NCI-H345 treated with DMSO at 0.1 percent for 48 hours (cell line): ENCODE measurements around the gene DRAP1.

Experiments used
- DNase-seq: peaks from one replicate; lab custom pipeline; 2025; ENCODE audit not compliant: unreplicated experiment; lab: John Stamatoyannopoulos, UW

DRAP1 gene

DNA sequence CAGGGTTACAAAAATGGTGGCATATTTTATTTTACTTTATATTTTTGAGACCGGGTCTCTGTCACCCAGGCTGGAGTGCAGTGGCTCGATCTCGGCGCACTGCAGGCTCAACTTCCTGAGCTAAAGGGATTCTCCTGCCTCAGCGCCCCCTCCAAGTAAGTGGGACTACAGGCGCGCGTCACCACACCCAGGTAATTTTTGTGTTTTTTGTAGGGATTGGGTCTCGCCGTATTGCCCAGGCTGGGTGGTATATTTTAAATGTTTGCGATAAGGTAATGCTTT, 18.4 kb upstream of the DRAP1 start:
- no peak for DNase-seq

DNA sequence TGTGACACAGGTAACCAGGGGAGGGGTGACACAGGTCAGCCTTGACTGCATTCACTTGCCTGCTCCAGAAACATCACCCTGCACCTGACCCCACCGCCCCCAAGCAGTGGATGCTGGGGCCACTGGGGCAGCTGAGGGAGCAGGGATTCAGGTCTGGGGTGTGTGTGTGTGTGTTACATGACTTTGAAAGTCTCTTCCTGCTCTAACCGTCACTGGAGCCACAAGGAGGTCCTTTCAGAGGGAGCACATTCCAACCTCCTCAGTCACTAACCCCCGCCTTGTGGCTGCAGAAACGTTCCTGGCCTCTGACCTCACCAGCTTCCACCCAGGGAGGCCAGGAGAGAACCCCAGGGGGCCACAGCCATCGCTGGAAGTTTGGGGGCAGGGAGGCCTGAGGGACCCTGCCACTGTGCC, 16.2 kb upstream of the DRAP1 start:
- no peak for DNase-seq

DNA sequence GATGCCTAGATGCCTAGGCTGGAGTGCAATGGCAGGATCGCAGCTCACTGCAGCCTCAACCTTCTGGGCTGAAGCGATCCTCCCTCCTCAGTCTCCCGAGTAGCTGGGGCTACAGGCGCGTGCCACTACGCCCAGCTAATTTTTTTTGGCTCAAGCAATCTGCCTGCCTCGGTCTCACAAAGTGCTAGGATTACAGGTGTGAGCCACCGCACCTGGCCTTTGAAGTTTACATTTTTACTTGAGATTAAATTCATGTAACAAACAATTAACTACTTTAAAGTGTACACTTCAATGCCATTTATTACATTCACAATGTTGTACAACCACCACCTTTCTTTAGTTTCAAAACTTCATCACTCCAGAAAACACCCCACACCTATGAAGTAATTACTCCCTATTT, 15.5 kb upstream of the DRAP1 start:
- DNase-seq, result no peak

DNA sequence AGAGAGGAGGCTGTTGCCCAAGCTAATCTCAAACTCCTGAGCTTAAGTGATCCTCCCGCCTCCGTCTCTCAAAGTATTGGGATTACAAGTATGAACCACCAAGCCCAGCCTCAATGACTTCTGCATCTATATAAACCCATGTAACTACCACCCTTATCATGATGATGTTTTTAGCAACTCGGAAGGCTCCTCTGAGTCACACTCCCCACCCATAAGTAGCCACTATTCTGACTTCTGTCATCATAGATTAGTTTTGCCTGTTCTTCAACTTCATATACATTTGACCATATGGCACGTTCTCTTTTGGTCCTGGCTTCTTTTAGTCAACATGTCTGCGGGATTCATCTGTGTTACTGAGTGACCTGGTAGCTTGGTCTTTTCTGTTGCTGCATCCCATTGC, 12.6 kb upstream of the DRAP1 start:
- no peak for DNase-seq

DNA sequence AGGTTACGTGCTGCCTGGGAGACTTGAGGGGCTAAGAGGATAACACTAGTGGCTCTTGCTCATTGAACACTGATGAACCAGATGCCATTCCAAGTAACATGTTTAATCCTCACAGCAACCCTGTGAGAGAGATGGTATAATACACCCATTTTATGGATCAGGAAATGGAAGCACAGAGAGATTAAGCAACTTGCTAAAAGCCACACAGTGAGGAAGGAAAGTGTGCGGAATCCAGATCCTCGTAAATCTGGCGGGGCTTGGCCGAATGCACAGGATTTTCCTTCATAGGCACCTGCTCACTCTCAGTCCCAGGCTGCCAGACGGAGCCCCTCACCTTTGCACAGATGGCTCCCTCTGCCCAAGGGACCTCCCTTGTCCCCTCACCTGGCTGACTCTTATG, 11.3 kb upstream of the DRAP1 start:
- no peak for DNase-seq

DNA sequence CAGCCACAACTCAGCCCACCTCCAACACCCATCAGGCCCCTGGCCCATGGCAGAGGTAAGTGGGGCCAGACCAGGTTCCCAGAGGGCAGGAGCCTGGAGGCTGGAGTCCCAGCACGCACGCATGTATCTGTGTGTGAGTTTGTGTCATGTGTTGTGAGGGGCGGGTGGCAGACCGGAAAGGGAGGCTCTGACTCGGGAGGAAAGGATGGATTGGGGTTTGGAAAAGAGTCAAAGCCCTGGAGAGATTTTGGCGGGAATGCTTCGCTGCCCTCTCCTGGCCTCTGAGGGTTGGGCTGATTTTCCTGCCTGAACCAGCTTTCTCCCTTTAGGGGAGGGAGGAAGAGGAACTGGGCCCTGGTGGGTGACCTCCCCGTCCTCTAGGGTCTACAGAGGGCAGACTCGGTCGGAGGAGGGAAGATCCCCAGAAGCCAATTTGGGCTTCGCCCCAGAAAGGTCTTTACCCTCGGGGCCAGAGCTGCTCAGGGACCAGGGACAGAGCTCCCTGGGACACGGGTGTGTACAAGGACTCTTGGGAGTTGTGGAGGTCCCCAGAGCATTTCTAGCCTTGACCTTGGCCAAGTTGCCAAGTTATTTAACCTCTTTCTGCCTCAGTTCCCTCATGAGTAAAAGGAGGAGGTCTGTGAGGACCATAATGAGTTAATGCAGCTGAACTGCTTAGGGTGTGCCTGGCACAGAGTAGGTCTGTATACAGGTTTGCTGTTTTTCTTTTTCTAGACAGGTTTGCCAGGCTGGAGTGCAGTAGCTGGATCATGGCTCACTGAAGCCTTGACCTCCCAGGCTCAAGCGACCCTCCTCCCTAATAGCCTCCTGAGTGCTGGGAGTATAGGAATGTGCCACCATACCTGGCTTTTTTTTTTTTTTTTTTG, 7.3 kb upstream of the DRAP1 start:
- no peak for DNase-seq

DNA sequence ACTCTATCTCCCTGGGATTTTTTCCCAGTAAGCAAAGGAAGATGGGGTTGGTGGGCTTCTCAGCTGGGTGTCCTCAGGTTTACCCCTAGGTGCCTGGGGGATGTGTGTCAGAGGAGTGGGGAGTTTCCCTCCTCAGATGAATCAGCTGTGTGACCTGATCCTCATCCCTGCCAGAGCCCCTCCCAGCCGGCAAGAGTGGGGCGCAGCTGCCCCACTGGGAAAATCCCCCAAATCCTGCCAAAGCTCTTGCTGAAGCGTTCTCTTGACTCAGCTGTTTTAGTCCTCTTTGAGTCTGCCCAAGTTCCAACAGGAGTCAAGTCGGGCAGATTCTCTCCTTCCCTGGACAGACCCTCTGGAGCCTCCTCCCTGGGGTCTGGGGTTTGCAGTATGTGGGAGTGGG, 6.4 kb upstream of the DRAP1 start:
- no peak for DNase-seq

DNA sequence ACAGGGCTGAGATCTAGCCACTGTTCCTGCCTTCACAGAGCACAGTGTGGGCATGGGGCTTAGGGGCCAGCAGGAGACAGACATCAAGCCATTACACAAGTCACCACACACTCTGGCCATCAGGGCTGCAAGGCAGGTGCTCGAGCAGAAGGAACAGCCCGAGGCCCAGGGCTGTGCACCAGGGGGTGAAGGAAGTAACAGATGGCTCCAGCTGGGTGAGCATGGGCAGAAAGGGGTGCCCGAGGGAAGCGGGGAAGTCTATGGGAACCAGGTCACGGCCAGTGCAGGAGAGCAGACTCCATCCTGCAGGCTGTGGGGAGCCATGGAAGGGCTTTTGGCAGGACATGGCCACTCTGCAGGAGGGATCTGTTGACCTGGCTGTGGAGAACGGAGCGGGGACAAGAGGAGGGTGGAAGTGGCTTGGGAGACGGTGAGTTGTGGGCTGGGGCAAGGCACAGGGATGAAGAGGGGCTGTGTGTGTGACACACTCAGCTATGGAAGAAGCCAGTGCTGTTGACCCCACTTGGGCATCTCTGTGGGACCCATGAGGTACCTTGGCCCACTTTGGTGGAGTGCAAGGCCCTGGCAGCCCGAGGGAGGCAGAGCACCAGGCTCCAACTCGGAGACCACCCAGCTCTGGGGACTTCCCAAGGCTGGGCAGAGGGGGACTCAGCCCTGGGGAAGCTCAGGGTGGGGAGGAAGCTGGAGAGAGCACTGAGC, 4.0 kb upstream of the DRAP1 start:
- DNase-seq, result no peak

DNA sequence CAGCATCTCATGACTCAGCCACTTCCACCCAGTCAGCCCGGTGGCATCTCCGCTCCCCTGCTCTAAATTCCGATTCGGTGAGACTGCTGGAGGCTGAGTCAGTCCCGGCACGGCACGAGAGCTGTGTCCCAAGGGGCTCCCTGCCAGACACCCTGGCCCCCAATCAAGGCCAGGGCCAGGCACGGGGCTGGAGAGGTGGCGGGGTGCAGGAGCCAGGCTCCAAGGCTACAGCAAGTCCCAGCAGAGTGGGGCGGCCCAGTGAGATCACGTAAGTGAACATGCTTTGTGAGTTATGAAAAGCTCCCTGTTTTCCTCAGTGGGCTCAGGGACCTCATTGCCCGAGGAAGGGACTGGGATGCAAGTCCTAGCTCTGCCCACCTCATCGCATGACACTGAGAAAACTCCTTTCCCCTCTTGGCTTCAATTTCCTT, 3.4 kb upstream of the DRAP1 start:
- no peak for DNase-seq

DNA sequence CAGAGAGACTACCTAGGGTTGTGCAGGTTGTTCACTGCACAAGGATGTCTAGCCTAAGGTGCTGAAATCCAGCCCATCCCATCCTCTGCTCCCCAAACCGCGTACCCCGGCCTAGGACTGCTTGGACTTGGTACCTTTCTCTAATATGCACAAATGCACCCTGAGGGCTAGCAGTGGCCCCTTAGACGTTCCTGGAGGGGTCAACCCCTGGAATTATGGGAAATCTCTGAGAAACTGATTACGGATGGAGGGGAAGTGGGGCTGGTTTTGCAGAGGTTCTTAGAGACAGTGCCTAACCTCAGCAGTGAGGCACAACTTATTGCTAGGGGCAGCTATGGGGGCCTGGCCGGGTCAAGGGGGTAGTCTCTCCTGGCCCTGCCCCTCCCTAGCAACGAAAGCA, 2.8 kb upstream of the DRAP1 start:
- no peak for DNase-seq

DNA sequence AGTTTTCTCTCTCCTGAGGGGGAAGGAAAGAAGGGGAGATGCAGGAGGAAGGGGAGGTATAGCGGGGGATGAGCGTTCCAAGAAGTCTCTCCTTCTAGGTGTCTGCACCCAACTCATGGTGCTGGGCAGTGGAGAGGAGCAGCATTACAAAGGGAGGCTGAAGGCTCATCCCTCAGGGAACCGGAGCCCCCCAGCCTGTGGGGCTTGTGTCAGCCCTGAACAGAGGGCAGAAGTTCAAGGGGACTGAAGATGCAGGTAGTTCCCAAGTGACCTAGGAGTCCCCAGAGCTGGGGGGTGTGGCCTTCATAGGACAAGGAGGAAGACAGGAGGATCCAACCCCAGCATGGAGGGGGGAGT, 2.2 kb upstream of the DRAP1 start:
- DNase-seq, result no peak

DNA sequence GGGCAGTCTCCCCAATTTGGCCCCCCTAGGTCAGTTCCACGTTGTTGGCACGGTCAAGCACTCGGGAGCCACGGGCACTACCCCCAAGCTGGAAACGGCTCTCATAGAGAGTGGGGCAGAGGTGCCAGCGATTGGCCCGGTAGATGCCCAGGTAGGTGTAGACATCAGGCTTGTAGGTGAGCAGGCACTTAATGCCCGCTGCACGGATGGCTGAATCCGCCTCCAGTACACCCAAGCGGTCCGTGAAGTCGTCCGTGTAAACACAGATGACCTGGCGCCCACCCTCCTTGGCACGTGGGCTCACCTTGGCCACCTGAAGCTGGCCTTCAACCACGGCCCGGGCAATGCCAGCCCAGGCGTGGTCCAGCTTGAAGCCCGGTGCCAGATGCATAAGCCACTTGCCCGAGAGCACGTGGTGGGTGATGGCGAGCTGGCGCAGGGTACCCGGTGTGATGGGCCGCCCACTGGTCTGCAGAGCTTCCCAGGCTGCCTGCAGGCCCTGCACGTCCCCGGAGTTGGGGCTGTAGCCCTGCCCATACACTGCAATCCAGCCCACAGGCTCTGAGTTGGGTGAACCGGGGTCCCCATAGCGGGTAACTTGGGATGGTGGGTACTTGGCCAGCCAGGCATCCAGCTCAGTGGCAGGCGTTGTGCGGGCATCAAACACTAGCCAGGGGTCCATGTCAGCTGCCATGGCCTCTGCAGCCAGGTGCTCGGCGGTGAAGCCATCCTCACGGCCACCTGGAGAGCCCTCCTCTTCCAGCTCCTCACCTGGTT, 1.6 kb upstream of the DRAP1 start:
- no peak for DNase-seq

DNA sequence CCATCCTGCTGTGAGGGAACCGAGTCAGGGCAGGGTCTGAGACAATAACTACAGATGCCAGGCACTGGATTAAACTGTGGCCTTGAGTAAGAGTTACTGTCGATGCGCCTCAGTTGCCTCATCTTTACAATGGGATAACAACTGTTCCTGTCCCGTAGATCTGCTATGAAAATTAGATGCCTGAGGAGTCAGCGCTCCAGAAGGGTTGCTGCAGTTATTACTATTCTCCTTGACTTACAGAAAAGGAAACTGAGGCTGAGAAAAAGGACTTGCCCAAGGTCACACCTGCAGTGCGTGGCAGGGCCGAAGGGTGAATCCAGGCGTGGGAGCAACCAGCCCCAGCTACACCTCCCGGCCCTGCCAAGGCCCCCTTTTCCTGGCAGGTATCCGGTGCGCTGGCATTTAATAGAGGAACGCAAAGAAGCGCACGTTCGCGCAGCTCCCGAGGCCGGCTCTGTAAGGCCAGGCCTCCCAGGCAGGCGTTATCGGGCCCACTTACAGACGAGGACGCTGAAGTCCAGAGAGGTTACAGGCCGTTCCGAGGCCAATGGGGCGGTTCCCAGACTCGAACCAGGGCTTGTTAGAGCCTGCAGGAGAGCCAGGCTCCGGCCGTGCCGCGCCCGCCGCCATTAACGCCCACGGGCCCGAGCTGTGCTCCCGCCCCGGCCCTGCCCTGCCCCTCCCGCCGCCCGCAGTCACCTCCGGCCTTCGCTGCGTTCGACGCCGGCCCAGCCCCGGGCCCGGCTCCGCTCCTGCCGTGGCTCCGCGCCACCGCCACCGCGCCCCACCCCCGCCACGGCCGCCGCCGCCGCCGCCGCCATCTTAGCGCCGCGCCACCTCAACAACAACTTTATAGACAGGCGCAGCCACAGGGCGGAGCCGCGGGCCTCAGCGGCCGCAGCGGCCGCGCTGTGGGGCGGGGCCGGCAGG, 750 bp upstream of the DRAP1 start, which contains the start of gene C11orf68:
TSS of gene C11orf68 (minus strand) at position 852 of the 930 bp plus-strand sequence. CDS start at position 821, 31 bp downstream.
- no peak for DNase-seq

DNA sequence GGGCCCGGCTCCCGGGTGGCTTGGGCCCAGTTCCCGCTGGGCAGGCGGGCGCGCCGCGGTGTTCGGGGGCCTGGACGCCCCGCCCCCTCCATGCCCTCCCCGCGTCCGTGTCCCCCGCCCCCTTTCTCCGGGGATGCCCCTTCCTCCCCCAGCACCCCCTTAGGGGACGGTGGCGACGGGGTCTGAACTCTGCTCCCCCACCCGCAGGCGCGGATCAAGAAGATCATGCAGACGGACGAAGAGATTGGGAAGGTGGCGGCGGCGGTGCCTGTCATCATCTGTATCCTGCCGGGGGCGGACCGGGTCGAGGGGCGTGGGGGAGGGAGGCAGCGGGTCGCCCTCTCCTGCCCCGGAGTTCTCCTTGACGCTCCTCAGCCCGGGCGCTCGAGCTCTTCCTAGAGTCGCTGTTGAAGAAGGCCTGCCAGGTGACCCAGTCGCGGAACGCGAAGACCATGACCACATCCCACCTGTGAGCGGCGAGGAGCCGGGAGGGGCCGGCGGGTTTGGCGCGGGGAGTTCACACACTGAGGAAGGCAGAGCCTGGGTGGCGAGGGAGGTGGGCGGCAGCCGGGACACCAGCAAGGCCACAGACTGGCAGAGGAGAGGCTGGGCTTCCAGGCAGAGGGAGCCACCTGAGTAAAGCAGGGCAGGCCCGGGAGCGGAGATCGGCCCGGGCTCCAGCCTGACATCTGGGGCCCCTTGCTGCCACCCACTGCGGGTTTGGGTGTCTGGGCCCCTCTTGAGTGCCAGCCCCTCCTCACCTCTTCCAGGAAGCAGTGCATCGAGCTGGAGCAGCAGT, 546 bp downstream of the DRAP1 start:
- no peak for DNase-seq

DNA sequence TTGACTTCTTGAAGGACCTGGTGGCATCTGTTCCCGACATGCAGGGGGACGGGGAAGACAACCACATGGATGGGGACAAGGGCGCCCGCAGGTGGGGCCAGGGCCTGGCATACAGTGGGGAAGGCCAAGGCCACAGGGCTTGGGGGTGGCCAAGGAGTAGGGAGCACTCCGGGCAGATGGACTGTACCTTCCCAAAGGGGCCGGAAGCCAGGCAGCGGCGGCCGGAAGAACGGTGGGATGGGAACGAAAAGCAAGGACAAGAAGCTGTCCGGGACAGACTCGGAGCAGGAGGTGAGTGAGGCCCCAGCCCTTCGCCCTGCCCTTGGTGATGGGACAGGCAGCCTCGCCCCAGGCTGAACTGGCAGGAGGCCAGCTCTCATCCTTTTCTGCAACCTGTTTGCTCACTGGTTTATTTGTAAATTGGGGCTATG, 1.2 kb downstream of the DRAP1 start:
- no peak for DNase-seq

DNA sequence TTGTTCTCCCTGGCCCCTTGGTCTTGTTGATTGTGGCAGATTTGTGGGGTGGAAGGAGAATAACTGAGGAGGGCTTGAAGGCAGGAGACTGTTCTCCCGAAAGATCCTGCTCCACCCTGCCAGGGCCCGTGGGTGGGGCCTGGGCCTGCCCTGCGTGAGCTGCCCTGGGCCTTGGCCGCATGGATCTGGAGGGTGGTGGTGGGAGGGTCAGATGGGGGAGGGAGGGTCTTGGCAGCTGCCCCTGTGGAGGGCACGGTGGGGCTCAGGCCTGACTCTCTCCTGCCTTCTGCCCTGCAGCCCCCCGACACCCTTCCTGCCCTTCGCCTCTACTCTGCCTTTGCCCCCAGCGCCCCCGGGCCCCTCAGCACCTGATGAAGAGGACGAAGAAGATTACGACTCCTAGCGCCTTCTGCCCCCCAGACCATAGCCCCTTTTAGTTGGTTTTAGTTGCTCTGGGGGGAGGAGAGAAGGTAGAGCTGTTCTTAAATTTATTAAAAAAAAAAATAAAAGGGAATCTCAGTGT, 1.9 kb downstream of the DRAP1 start:
- no peak for DNase-seq

DNA sequence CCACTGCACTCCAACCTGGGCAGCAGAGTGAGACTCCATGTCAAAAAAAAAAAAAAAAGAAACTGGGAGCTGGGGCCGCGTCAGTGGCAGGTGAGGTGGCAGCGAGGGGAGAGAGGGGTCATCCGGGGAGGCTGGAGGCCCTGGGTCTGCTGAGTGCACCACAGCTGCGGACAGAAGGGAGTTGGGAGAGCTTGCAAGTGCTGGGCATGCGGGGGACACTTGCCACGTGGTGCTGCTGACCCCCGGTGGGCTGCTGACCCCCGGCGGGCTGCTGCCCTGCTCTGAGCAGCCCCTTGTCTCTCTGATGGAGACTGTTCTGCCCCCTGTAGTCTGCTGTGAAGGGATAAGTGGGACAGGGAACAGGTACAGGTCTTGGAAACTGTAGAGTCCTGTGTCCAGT, 2.6 kb downstream of the DRAP1 start:
- DNase-seq, result no peak

DNA sequence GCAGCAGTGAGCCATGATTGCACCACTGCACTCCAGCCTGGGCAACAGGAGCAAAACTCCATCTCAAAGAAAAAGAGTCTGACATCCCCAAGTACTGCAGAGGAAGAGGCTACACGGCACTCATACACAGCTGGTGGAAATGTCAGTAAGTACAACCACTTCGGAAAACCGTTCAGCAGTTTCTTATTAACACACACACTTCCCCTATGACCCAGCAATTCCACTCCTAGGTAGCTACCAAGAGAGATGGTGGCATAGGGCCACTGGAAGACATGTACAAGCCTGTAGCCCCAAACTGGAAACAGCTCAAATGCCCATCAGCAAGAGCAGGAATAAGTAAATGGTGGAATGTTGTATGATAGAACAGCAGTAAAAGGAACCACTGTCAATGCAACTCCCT, 3.3 kb downstream of the DRAP1 start:
- no peak for DNase-seq

DNA sequence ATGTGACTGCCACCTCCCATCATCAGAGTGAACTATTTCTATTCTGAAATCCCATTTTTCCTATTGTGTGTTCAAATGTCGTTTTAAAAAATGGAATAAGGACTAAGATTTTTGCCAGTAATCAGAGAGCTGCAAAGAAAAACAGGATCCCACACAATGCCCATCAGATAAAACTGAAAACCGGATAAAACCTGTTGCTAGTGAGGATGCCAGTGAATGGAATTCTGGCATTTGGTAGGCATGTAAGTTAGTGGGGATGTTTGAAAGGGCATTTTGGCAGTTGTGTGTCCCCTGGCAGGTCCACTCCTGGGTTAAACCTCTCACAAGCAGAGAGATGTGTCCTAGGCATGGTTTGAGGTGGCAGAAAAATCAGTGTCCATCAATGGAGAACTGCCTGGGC, 6.2 kb downstream of the DRAP1 start:
- no peak for DNase-seq

DNA sequence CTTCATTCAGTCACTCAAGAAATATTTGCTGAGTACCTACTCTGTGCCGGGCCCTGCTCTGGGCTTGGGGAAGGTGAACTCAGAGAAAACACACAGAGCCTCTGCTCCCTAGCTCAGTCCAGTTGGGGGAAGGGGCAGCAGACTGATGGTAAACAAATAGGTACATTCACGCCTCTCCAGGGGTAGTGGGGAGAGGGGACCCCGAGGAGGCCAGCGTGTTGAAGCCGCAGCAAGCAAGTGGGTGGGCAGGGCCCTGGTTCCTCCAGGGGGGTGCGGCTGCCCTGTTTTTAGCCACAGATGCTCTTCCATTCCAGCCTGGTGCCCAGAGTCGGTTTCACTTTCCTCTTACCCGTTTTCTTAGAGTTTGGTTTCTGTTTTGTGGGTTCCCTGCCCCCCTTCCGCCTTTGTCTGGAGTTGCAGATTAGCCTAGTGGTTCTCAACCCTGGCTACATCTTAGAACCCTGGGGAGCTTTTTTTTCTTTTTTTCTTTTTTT, 8.7 kb downstream of the DRAP1 start:
- DNase-seq, result no peak
